ENCODE data around the gene LIAS.
"Not testable (repeated sequence)": the region's sequence is repeated elsewhere in the genome, so short reads cannot be mapped to it uniquely, and the experiment has no call there.

Gene LIAS

DNA sequence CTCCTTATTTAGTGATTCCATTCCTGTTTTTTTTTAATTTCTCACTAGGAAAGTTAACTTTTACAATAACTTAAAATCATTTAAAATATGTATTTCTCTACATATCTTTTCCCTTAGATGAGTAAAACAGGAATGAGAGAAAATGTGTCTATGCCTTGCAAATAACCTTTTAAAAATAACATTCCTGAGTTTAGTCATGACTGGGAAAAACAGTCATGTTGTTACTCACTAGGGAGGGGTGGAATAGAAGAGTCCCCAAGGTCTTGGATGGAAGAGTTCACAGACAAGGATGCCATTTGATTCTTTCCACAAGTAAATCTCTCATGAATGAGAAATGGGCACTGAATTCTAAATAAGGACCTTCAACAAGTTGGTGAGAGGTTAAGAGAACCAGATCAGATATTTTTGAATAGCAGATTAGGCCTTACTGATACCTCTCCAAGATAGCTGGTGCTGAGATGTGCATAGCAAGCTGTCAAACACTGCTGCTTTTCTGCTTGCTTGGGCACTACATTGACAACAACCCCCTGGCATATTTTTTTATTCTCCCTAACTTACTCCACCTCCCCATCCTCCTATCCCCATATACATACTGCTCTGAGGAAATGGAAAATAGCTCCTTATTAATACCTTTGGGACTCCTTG lies 43.3 kb downstream of the LIAS start:
- DNase-seq: no peak

DNA sequence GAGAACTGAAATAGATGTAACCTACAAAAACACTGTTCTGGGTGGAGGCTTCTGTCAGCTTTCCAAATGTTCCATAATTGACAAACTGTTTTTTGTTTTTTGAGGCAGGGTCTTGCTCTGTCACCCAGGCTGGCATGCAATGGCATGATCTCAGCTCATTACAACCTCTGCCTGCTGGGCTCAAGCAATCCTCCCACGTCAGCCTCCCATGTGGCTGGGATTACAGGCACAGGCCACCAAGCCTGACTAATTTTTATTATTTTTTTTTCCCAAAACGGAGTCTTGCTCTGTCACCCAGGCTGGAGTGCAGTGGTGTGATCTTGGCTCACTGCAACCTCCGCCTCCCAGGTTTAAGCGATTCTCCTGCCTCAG lies 43.8 kb downstream of the LIAS start:
- DNase-seq: not testable (repeated sequence)

DNA sequence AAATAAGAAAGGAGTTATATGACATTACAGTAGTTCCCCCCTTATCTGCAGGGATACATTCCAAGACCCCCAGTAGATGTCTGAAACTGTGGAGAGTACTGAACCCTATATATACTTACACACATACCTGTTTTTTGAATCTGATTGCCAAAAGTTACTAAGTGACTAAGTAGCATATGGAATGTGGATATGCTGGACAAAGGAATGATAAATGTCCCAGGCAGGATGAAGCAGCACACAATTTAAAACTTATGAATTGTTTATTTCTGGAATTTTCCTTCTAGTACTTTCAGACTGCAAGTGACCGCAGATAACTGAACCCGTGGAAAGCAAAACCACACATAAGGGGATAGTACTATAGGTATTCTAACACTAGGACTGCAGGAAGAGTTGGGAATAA lies 45.7 kb downstream of the LIAS start:
- DNase-seq: no peak

DNA sequence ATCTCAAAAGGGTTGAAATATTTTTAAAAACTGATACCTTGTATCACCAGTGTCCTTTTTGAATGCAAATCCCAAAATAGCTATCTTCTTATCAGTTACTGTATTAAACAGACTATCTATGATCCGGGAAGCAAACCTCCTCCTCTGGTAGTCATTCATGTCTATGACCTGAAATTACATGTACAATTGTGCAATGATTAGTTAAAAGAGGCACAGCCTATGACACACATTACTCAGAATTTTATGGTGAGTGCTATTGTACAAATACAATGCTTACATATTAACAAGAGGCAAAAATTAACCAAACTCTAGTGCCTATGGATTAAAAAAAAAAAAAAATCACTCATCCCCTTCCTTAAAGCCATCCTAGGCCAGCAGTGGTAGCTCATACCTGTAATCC lies 46.7 kb downstream of the LIAS start:
- DNase-seq: no peak

DNA sequence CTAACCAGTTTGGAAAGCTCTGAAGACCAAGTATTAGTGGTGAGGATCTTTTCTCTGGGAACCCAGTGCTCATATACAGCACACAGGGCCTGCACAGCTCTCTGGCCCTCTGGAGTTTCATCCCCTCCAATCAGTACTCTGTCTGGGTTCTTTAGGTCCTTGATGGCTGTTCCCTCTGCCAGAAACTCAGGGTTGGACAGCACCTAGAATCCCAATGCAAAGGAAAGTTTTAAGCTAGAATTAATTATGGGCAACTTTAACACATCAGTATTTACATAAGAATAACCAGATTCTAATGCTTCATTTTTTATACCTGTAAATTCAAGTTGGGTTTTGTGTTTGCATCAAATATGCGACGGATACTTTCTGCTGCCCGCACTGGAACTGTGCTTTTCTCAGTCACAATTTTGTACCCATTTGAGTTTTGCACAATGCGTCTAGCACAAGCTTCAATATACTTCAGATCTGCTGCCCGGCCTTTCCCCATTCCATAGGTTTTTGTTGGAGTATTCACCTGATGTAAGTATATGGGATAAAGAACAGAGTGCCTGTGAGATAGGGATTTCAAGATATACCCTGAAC lies 51.6 kb downstream of the LIAS start:
- no peak for DNase-seq

GRCh38 chr4:39514266-39514665 lies 55.4 kb downstream of the LIAS start:
- not testable (repeated sequence) for DNase-seq

- DNase-seq: no peak
Measured at GRCh38 chr4:39514888-39515401, 56.1 kb downstream of the LIAS start.

GRCh38 chr4:39515669-39516401 lies 57.0 kb downstream of the LIAS start:
- DNase-seq: not testable (repeated sequence)

- no peak for DNase-seq
Measured at GRCh38 chr4:39516407-39516966, 57.6 kb downstream of the LIAS start.

DNA sequence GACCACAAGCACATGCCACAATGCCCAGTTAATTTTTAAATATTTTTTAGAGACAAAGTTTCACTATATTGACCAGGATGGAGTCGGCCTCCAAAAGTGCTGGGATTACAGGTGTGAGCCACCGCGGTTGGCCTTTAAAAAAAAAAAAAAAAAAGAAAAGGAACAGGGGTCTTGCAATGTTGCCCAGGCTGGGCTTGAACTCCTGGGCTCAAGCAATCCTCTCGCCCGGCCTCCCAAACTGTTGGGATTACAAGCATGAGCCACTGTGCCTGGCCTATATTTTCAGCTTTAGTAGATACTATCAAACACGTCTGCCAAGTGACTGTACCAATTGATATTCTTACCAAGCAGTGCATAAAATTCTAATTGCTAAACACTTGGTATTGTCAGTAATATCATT lies 59.6 kb downstream of the LIAS start:
- DNase-seq: no peak

DNA sequence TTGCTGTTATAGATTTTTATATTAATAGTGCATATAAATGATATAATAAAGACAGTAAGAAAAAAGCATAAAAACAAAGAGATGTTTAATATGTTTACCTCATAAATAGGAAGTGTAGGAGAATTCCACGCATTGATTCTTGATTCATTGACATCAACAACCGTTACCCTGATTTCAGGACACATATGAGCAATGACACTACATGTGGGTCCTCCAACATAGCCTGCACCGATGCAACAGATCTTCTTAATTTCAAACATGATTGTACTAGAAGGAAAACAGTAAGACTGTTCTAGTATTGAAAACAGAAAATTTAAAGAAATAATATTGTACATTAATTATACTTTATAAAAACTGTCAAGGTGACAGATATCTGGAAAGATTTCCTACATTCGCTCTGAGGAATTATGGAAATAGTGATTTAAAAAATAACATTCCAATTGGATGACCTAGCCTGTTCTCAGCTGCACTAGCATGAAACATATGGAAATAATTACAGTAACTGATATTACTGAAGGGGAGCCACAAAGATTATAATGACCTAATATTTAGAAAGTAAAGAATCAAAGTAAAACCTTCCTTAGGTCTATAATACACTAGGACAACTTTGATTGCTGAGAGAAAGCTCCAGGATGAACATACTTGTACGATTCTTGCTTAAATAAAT lies 62.5 kb downstream of the LIAS start:
- no peak for DNase-seq

GRCh38 chr4:39522068-39522467 lies 63.2 kb downstream of the LIAS start:
- no peak for DNase-seq

DNA sequence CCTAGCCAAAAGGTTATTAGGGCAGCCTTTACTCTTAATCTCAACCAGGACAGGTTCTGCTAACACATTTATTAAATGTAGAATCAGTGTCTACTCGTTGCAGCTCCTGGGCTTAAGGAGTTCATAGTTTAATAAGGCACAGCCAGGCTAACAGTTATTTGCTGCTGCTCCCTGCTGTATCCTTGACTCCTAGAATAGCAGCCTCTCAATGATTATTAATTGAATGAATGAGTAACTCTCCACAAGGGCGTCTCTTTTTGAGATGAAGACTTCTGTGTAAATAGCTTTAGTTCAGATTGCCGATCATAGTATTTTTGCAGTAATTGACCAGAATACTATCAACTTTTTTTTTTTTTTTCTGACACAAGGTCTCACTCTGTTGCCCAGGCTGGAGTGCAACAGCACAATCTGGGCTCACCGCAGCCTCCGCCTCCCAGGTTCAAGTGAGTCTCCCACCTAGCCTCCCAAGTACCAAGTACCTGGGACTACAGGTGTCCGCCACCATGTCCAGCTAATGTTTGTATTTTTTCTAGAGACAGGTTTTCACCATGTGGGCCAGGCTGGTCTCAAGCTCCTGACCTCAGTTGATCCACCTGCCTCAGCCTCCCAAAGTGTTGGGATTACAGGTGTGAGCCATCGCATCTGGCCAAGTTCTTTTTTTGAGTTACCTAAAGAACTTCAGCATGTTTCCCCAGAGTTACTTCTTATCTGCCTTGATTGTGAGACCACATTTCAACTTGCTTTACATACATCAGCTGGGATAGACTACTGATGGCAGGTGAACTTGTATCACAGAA lies 65.5 kb downstream of the LIAS start:
- no peak for DNase-seq

DNA sequence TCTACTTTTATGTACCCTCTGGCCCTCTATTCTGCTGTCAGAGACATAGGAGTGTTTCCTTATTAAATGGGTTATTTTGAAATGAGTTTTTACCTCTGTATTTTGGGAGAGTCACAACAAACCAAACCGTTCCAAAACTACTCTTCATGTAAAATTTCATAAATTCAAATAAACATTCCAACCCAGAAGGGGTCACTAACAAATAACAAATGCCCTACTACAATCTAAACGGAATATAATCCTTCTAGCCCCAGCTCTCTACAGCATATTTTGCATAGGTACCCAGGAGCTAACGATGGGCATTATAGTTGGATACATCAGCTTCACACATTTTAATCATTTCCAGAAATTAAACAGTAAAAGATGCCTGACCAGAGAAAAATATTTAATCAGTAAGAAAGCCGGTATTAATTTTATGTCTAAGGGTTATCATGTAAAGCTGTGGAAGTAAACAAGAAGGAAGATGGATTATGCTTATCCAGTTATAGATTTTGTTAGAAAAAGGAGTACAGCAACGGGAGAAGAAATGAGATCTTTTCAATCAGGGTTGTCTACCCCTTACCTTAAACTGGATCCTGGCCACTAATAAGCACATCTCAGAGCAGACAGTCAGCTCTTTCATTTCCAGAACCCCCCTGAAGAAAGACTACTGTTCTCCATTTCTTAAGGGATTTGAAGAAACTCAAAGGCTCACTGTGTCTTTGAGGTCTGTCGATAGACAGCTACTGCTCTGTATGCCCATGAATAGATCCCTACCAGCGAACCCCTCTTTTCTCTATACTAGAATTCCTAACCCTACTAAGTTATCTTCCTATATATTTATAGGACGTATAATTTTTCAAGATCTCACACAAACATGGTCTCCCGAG lies 67.2 kb downstream of the LIAS start:
- no peak for DNase-seq

GRCh38 chr4:39526765-39527295 lies 68.0 kb downstream of the LIAS start:
- DNase-seq: no peak

DNA sequence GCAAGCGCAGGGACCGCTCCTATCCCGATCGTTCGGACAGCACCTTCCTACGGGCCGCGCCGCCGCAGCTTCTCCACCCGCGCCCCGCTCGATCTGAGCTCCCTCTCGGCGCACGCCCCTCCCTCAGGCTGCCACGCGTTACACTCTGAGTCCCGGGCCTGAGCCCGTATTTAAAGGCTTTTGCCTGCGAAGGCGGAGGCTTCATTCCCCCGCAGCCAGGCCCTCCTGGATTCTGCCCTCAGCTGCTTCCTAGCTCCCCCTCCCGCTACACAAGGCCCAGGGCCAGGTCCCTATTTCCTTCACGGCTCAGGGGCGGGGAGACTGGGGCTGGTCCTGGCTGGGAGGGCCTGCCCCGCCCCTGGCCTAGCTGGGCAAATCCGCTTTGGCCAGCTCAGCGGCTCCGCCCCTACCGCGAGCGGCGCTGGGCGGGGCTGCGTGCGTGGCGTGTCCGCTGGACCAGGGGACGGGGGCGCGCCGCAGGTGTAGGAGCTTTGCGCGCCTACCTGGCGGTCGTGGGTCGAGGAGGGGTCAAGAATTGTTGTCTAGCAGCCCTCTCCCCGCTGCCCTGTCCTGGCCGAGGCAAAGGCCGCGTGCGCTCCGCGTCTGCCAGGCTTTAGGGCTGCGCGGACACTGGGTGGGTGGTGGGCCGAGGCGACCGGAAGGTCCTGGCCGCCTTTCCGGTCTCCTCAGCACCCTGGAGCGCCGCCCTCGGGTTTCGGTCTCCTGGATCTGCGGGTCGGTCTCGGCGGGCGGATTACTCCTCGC lies 68.6 kb downstream of the LIAS start, which contains the start of gene UGDH:
TSS of gene UGDH (minus strand) at position 144 of the 765 bp plus-strand sequence. CDS start 5,927 bp downstream, outside the sequence.
- peak; percentile 86 for DNase-seq

GRCh38 chr4:39528061-39528465 lies 69.2 kb downstream of the LIAS start:
- no peak for DNase-seq
